GM12864 (cell line): ENCODE measurements around the gene MINK1.

Source experiments
- DNase-seq: peaks from one replicate; pipeline ENCODE4 v3.0.0-alpha.2; 2011; ENCODE audit warnings: low read depth
- H3K4me3 ChIP-seq: 2 replicates; pipeline ENCODE4 v1.5.1; 2011; ENCODE audit warnings: mild to moderate bottlenecking, low read depth, low read length, control low read depth
- CTCF ChIP-seq: IDR thresholded peaks from 2 replicates; pipeline ENCODE4 v1.5.1; 2011; ENCODE audit warnings: low read depth, mild to moderate bottlenecking, moderate library complexity, low read length, control low read depth, inconsistent platforms; ENCODE audit errors: missing control alignments

Gene MINK1

GRCh38 chr17:4879601-4880000, 46.5 kb downstream of the MINK1 start:
- TF ChIP-seq CTCF, result no peak
- H3K4me3 ChIP-seq, result no peak overlapping the region
- no peak for DNase-seq

- no peak for TF ChIP-seq CTCF
- no peak overlapping the region for H3K4me3 ChIP-seq
- no peak for DNase-seq
Measured at GRCh38 chr17:4880857-4881256, 47.7 kb downstream of the MINK1 start.

- DNase-seq, result peak; percentile 18
- TF ChIP-seq CTCF, result peak; percentile 93
- H3K4me3 ChIP-seq, result no peak overlapping the region
Measured at GRCh38 chr17:4881761-4882555, 48.8 kb downstream of the MINK1 start.

- TF ChIP-seq CTCF, result no peak
- H3K4me3 ChIP-seq, result no peak overlapping the region
- no peak for DNase-seq
Measured at GRCh38 chr17:4884489-4884888, 51.3 kb downstream of the MINK1 start.

- no peak for DNase-seq
- TF ChIP-seq CTCF, result no peak
- no peak overlapping the region for H3K4me3 ChIP-seq
Measured at GRCh38 chr17:4886830-4887229, 53.7 kb downstream of the MINK1 start.

- no peak overlapping the region for H3K4me3 ChIP-seq
- no peak for TF ChIP-seq CTCF
- no peak for DNase-seq
Measured at GRCh38 chr17:4887581-4887980, 54.4 kb downstream of the MINK1 start.
